ENCODE measurements around the gene CYB5R3.
A peak's percentile ranks its signal among the peaks of the same experiment; 100 is the strongest.
"Not testable (repeated sequence)": the region's sequence is repeated elsewhere in the genome, so short reads cannot be mapped to it uniquely, and the experiment has no call there.

CYB5R3 gene

GRCh38 chr22:42624551-42625106 is 24.6 kb downstream of the CYB5R3 start:
- no peak overlapping the region for H3K4me3 ChIP-seq (ENCODE audit: low read length)
- H3K4me1 ChIP-seq (ENCODE audit: control insufficient read depth, insufficient read depth, low read length), result peaks cover 6% of the 10 kb centered on the region
- H3K27me3 ChIP-seq (ENCODE audit: control insufficient read depth, insufficient read depth, low read length), result no peaks in the 10 kb centered on the region
- H3K36me3 ChIP-seq (ENCODE audit: control insufficient read depth, insufficient read depth, low read length), result peaks cover 14% of the 10 kb centered on the region
- H3K9ac ChIP-seq (ENCODE audit: low read length), result peak overlapping the region; percentile 25
- H3K9me3 ChIP-seq (ENCODE audit: control insufficient read depth, low read length), result no peaks in the 10 kb centered on the region

DNA sequence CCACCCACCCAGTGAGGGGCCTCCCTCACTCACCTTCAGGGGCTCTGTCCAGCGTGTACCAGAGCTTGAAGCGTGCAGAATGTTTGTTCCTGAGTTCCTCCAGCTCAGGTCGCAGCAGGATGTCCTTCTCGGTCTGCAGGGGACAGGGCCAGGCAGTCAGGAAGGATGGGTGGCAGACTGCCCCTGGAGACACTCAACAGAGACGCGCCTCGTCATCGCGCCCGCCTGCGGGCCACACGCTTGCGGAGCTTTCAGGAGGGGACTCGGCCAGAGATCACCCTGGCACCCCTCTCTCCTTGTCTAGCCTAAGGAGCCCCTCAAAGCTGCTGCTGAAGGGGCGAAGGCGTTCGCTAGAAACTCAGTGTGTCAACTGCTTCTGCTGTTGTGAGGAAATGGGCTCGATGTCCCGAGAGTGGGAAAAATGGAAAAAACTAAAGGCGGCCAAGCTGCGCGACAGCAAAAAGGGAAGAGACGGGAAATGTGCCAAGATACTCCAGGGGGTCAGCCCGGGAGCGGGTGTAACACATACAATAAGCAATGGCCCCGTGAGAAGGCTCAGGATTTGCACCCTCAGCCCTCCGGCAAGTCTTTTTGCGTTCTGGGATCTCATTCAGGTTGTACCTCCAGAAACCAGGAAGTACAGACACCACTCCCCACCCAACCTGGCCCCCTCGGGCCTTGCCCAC is 25.3 kb downstream of the CYB5R3 start:
- Histone ChIP-seq H3K27me3 (ENCODE audit: control insufficient read depth, insufficient read depth, low read length) (no peaks in the 10 kb centered on the region), H3K36me3 (ENCODE audit: control insufficient read depth, insufficient read depth, low read length) (peaks cover 14% of the 10 kb centered on the region), H3K9me3 (ENCODE audit: control insufficient read depth, low read length) (no peaks in the 10 kb centered on the region), H3K9ac (ENCODE audit: low read length) (no peak overlapping the region), H3K4me3 (ENCODE audit: low read length) (no peak overlapping the region), H3K4me1 (ENCODE audit: control insufficient read depth, insufficient read depth, low read length) (peaks cover 6% of the 10 kb centered on the region)

GRCh38 chr22:42623301-42623751 is 25.9 kb downstream of the CYB5R3 start:
- H3K4me3 ChIP-seq (ENCODE audit: low read length), result no peak overlapping the region
- no peaks in the 10 kb centered on the region for H3K9me3 ChIP-seq (ENCODE audit: control insufficient read depth, low read length)
- H3K9ac ChIP-seq (ENCODE audit: low read length), result no peak overlapping the region
- no peaks in the 10 kb centered on the region for H3K27me3 ChIP-seq (ENCODE audit: control insufficient read depth, insufficient read depth, low read length)
- peaks cover 6% of the 10 kb centered on the region for H3K4me1 ChIP-seq (ENCODE audit: control insufficient read depth, insufficient read depth, low read length)
- H3K36me3 ChIP-seq (ENCODE audit: control insufficient read depth, insufficient read depth, low read length), result peaks cover 14% of the 10 kb centered on the region

DNA sequence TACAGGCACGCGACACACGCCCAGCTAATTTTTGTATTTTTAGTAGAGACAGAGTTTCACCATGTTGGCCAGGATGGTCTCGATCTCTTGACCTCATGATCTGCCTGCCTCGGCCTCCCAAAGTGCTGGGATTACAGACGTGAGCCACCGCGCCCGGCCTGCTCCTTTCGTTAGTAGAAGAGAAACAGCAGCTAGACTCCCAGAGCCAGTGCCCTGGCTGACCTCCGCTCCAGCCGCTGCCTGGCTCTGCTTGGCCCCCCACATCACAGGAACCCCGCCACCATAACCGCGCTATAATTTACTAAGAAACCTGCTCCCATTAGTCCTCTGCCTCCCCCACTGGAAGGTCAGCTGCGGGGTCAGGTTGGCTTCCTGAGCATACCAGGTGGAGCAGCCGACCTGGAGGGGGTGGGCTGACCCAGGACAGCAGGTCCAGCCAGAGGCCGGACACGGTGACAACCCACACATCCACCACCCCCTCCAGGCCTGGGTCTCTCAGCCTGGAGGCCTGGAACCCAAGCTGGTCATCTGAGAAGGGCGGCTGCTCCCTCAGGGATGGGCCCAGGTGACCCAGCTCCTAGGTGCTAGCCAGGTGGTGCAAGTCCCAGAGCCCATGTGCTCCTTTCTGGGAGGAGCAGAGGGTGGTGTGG is 27.0 kb downstream of the CYB5R3 start:
- Histone ChIP-seq H3K4me3 (ENCODE audit: low read length) (no peak overlapping the region), H3K9me3 (ENCODE audit: control insufficient read depth, low read length) (no peaks in the 10 kb centered on the region), H3K27me3 (ENCODE audit: control insufficient read depth, insufficient read depth, low read length) (no peaks in the 10 kb centered on the region), H3K4me1 (ENCODE audit: control insufficient read depth, insufficient read depth, low read length) (peaks cover 13% of the 10 kb centered on the region), H3K9ac (ENCODE audit: low read length) (no peak overlapping the region), H3K36me3 (ENCODE audit: control insufficient read depth, insufficient read depth, low read length) (peaks cover 13% of the 10 kb centered on the region)

- H3K27me3 ChIP-seq (ENCODE audit: control insufficient read depth, insufficient read depth, low read length), result no peaks in the 10 kb centered on the region
- peaks cover 7% of the 10 kb centered on the region for H3K36me3 ChIP-seq (ENCODE audit: control insufficient read depth, insufficient read depth, low read length)
- H3K9ac ChIP-seq (ENCODE audit: low read length), result no peak overlapping the region
- H3K4me3 ChIP-seq (ENCODE audit: low read length), result no peak overlapping the region
- peaks cover 13% of the 10 kb centered on the region for H3K4me1 ChIP-seq (ENCODE audit: control insufficient read depth, insufficient read depth, low read length)
- H3K9me3 ChIP-seq (ENCODE audit: control insufficient read depth, low read length), result no peaks in the 10 kb centered on the region
Observed at GRCh38 chr22:42621505-42622002, 27.6 kb downstream of the CYB5R3 start.

GRCh38 chr22:42620084-42620483 is 29.1 kb downstream of the CYB5R3 start:
- H3K36me3 ChIP-seq (ENCODE audit: control insufficient read depth, insufficient read depth, low read length), result peaks cover 7% of the 10 kb centered on the region
- H3K9ac ChIP-seq (ENCODE audit: low read length), result no peak overlapping the region
- peaks cover 22% of the 10 kb centered on the region for H3K4me1 ChIP-seq (ENCODE audit: control insufficient read depth, insufficient read depth, low read length)
- no peaks in the 10 kb centered on the region for H3K27me3 ChIP-seq (ENCODE audit: control insufficient read depth, insufficient read depth, low read length)
- H3K4me3 ChIP-seq (ENCODE audit: low read length), result no peak overlapping the region
- H3K9me3 ChIP-seq (ENCODE audit: control insufficient read depth, low read length), result no peaks in the 10 kb centered on the region

DNA sequence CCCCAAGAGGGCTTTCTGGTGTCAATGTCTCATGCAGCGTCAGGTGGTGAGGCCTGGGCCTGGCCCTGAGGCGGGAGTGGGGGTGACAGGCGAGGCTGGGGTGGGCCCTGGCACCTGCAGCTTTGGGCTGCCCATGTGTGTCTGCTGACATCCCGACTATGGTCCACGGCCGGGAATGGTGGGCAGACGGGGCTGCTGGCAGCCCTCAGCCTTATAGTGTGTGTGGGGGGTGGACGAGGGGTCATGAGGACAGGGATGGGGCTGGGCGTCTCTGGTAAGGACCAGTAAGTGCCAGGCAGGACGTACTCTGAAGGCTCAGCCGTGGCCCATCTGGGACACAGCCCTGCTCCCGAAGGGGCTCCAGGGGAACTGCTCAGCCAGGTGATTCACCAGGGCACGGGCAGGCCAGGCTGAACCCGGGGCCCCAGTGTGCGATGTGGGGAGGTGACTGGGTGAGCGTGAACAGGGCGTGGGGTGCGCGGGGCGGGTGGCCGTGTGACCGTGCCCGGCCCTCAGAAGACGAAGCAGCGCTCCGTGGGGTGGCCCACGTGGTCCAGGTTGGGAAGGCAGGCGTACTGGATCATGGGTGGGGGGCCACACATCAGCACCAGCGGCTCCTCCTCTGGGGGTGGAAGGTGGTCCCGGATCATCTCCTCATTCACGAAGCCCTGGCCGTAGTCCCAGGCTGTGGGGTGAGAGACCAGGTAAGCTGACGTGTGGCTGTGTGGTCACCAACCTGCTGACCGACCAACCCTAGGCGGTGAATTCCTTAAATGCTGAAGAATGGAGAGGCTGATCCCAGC is 29.7 kb downstream of the CYB5R3 start:
- Histone ChIP-seq H3K4me1 (ENCODE audit: control insufficient read depth, insufficient read depth, low read length) (peaks cover 22% of the 10 kb centered on the region), H3K36me3 (ENCODE audit: control insufficient read depth, insufficient read depth, low read length) (peaks cover 7% of the 10 kb centered on the region), H3K4me3 (ENCODE audit: low read length) (no peak overlapping the region), H3K9ac (ENCODE audit: low read length) (no peak overlapping the region), H3K9me3 (ENCODE audit: control insufficient read depth, low read length) (no peaks in the 10 kb centered on the region), H3K27me3 (ENCODE audit: control insufficient read depth, insufficient read depth, low read length) (no peaks in the 10 kb centered on the region)

- peaks cover 27% of the 10 kb centered on the region for H3K4me1 ChIP-seq (ENCODE audit: control insufficient read depth, insufficient read depth, low read length)
Observed at GRCh38 chr22:42617155-42617983, 31.8 kb downstream of the CYB5R3 start.

DNA sequence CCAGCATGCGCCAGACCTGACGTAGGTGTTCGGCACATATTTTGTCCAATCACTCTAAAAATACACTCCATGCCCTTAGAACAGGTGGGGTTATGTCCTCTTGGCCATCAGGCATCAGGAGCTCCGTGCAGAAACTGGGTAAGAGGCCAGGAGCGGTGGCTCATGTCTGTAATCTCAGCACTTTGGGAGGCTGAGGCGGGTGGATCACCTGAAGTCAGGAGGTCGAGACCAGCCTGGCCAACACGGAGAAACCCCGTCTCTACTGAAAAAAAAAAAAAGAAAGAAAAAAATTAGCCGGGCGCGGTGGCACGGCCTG is 33.4 kb downstream of the CYB5R3 start:
- H3K9me3 ChIP-seq (ENCODE audit: control insufficient read depth, low read length); H3K4me3 ChIP-seq (ENCODE audit: low read length); H3K36me3 ChIP-seq (ENCODE audit: control insufficient read depth, insufficient read depth, low read length); H3K27me3 ChIP-seq (ENCODE audit: control insufficient read depth, insufficient read depth, low read length): not testable (repeated sequence)
- Histone ChIP-seq H3K4me1 (ENCODE audit: control insufficient read depth, insufficient read depth, low read length) (peaks cover 41% of the 10 kb centered on the region), H3K9ac (ENCODE audit: low read length) (peak overlapping the region; percentile 94)

More at GRCh38 chr22:42617155-42617983, 31.8 kb downstream of the CYB5R3 start:
- H3K27me3 ChIP-seq (ENCODE audit: control insufficient read depth, insufficient read depth, low read length), result no peaks in the 10 kb centered on the region
- H3K9ac ChIP-seq (ENCODE audit: low read length), result peak overlapping the region; percentile 25
- H3K9me3 ChIP-seq (ENCODE audit: control insufficient read depth, low read length), result no peaks in the 10 kb centered on the region
- H3K36me3 ChIP-seq (ENCODE audit: control insufficient read depth, insufficient read depth, low read length), result peaks cover 1% of the 10 kb centered on the region
- no peak overlapping the region for H3K4me3 ChIP-seq (ENCODE audit: low read length)

DNA sequence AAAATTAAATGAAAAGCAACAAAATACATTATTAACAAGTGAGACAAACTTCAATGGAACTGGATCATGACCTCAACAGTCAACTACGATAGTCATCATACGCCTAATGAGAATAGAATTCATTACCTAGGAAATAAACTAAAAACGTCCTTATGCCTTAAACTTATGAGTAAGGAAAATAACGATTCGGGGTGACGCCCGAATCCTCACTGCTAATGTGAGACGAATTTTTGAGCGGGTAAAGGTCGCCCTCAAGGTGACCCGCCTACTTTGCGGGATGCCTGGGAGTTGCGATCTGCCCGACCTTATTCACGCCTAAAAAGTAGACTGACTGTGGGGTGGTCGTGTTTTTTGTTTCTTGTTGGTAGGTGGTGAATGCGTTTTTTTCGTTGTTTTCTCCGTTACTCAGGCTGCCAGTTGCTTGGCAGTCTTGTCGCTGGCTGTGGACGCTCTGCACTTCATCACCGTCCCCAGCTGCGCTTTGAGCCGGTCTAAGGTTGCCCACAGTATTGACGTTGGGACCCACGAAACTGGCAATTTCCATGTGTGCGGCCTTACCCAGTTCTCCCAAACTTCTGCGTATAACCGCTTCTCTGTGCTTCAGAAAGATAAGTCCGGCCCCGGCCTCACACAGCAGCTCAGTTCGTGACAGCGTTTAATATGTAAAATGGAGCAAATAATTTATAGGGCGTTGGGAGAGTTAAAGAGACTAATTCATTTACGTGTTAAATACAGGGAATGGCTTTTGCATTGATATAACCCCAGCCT is 33.9 kb downstream of the CYB5R3 start:
- H3K4me1 ChIP-seq (ENCODE audit: control insufficient read depth, insufficient read depth, low read length), result peaks cover 46% of the 10 kb centered on the region
- H3K27me3 ChIP-seq (ENCODE audit: control insufficient read depth, insufficient read depth, low read length), result no peaks in the 10 kb centered on the region
- H3K9me3 ChIP-seq (ENCODE audit: control insufficient read depth, low read length), result no peaks in the 10 kb centered on the region
- peak overlapping the region; percentile 94 for H3K9ac ChIP-seq (ENCODE audit: low read length)
- H3K36me3 ChIP-seq (ENCODE audit: control insufficient read depth, insufficient read depth, low read length), result no peaks in the 10 kb centered on the region
- no peak overlapping the region for H3K4me3 ChIP-seq (ENCODE audit: low read length)

All from mucosa of stomach (tissue), 1 donor.